ENCODE data around the gene NCOA4. TPM values are rescaled to one million over a fixed set of nuclear protein-coding genes. Genes with fewer than 3 reads are reported as not detected.

NCOA4 gene
- total RNA-seq, 1 experiment from 2014 or later: 68.0 TPM

DNA sequence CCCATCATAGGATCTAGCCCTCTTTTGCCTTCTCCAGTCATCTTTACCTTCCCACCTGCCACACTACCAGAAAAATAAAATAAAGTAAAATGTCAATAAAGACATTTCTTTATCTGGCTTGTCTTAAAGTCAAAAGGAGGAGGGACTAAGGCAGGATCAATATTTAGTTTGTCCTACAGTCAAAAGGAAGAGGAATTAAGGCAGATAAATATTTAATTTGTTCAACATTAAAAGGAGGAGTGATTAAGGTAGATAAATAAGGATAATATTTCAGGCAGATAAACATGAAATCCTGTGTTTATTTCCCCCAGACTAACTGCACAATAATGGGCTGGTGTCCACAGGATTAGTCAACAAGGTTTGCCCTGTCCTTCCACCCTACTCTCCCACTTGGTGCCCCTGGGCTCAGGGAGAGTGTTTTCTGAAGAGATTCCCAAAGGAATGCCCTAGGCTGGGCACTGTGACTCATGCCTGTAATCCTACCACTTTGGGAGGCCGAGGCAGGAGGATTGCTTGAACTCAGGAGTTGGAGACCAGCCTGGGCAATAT, 33.9 kb upstream of the NCOA4 start:
- intact Hi-C loops (cut with micrococcal nuclease): no loop called here
- RAD21 ChIA-PET (ENCODE audit: low non-redundant PET in 1 of 2, low total read pairs in 2 of 2, uncharacterized antibody in 2 of 2, unreplicated experiment in 2 of 2): no interaction called here
- Histone ChIP-seq H3K27me3 (ENCODE audit: insufficient read depth, low read length) (no peaks in the 10 kb centered on the region), H3K9me3 (ENCODE audit: control insufficient read depth in 1 of 2, insufficient read depth in 1 of 2, low read depth in 1 of 2, low read length in 2 of 2) (no peaks in the 10 kb centered on the region), H4K20me1 (ENCODE audit: insufficient read depth) (no peaks in the 10 kb centered on the region), H3K4me3 (replicated peaks in 1 of 2; ENCODE audit: low read depth in 1 of 2, low read length in 2 of 2) (no peak overlapping the region), H3K9ac (ENCODE audit: low read length) (no peak overlapping the region), H3K36me3 (ENCODE audit: control insufficient read depth in 1 of 2, insufficient read depth in 2 of 2, low read length in 2 of 2) (no peaks in the 10 kb centered on the region), H3K79me2 (ENCODE audit: insufficient read depth, low read length) (no peaks in the 10 kb centered on the region), H3K4me2 (ENCODE audit: low read length) (no peak overlapping the region), H3K9me2 (ENCODE audit: insufficient read depth) (no peaks in the 10 kb centered on the region), H3K4me1 (ENCODE audit: control insufficient read depth in 1 of 2, insufficient read depth in 2 of 2, low read length in 2 of 2) (no peaks in the 10 kb centered on the region), H2AFZ (ENCODE audit: low read depth, low read length, poor library complexity, severe bottlenecking) (no peak overlapping the region), H3K27ac (ENCODE audit: low read depth, low read length) (no peak overlapping the region)
- no peak for ATAC-seq
- CTCF ChIA-PET: no interaction called here
- no peak for DNase-seq (ENCODE audit: low read depth, low spot score)
- POLR2A ChIA-PET: no interaction called here
- TF ChIP-seq TCF7L2 (IDR thresholded peaks at IDR 0.05; ENCODE audit: borderline replicate concordance, extremely low read depth, insufficient read depth, insufficient read length) (no peak), MAX (IDR thresholded peaks at IDR 0.05) (no peak), YY1 (IDR thresholded peaks at IDR 0.05; ENCODE audit: extremely low read depth, insufficient replicate concordance, low read depth, low read length) (no peak), FOSL1 (IDR thresholded peaks at IDR 0.05; ENCODE audit: low read depth) (no peak), CBX3 (IDR thresholded peaks at IDR 0.05; ENCODE audit: low read depth) (no peak), SP1 (IDR thresholded peaks at IDR 0.05; ENCODE audit: low read depth) (no peak), ELF1 (IDR thresholded peaks at IDR 0.05; ENCODE audit: borderline replicate concordance, low read depth) (no peak), POLR2AphosphoS5 (IDR thresholded peaks at IDR 0.05; ENCODE audit: low read depth, low read length) (no peak), SIN3A (IDR thresholded peaks at IDR 0.05; ENCODE audit: low read depth) (no peak), RAD21 (IDR thresholded peaks at IDR 0.05; ENCODE audit: low read depth) (no peak), EGR1 (IDR thresholded peaks at IDR 0.05; ENCODE audit: low read depth) (no peak), CEBPB (IDR thresholded peaks at IDR 0.05; ENCODE audit: low read depth) (no peak), EZH2 (IDR thresholded peaks at IDR 0.05) (no peak), EZH2phosphoT487 (IDR thresholded peaks at IDR 0.05; ENCODE audit: borderline replicate concordance) (no peak)
- TF ChIP-seq, protein P1, sequence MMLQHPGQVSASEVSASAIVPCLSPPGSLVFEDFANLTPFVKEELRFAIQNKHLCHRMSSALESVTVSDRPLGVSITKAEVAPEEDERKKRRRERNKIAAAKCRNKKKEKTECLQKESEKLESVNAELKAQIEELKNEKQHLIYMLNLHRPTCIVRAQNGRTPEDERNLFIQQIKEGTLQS (IDR thresholded peaks at IDR 0.05): no peak
- TF ChIP-seq, protein P2, sequence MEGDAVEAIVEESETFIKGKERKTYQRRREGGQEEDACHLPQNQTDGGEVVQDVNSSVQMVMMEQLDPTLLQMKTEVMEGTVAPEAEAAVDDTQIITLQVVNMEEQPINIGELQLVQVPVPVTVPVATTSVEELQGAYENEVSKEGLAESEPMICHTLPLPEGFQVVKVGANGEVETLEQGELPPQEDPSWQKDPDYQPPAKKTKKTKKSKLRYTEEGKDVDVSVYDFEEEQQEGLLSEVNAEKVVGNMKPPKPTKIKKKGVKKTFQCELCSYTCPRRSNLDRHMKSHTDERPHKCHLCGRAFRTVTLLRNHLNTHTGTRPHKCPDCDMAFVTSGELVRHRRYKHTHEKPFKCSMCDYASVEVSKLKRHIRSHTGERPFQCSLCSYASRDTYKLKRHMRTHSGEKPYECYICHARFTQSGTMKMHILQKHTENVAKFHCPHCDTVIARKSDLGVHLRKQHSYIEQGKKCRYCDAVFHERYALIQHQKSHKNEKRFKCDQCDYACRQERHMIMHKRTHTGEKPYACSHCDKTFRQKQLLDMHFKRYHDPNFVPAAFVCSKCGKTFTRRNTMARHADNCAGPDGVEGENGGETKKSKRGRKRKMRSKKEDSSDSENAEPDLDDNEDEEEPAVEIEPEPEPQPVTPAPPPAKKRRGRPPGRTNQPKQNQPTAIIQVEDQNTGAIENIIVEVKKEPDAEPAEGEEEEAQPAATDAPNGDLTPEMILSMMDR (IDR thresholded peaks at IDR 0.05 in 2 of 3, conservative IDR thresholded peaks at IDR 0.05 in 1 of 3; ENCODE audit: borderline replicate concordance in 1 of 3, insufficient read depth in 1 of 3, low read depth in 2 of 3, low read length in 2 of 3): no peak
- BruUV-seq (replicated peaks): no TSS peak

All from HCT116 (cell line).